Adipocyte (in vitro differentiated cells): ENCODE results near the gene SNTA1.
"Not testable (repeated sequence)": the region's sequence is repeated elsewhere in the genome, so short reads cannot be mapped to it uniquely, and the experiment has no call there.

Experiments
- DNase-seq: peaks from one replicate; pipeline ENCODE4 v3.0.0-alpha.2; 2015; ENCODE audit warnings: low read depth
- H3K27me3 ChIP-seq: replicated peaks from 2 replicates; pipeline ENCODE4 v1.7.0; 2013; ENCODE audit warnings: mild to moderate bottlenecking, low read length, moderate library complexity; ENCODE audit not compliant: control insufficient read depth, insufficient read depth
- H3K36me3 ChIP-seq: 2 replicates; pipeline ENCODE4 v1.7.0; 2013; ENCODE audit warnings: low read length, mild to moderate bottlenecking, moderate library complexity; ENCODE audit not compliant: control insufficient read depth, insufficient read depth, severe bottlenecking
- H3K4me1 ChIP-seq: 2 replicates; pipeline ENCODE4 v1.7.0; 2013; ENCODE audit warnings: mild to moderate bottlenecking, low read length, moderate library complexity; ENCODE audit not compliant: control insufficient read depth, insufficient read depth
- H3K4me3 ChIP-seq: 2 replicates; pipeline ENCODE4 v1.7.0; 2013; ENCODE audit warnings: mild to moderate bottlenecking, low read length, moderate library complexity
- H3K9ac ChIP-seq: 2 replicates; pipeline ENCODE4 v1.7.0; 2013; ENCODE audit warnings: mild to moderate bottlenecking, low read length, moderate library complexity
- H3K9me3 ChIP-seq: 2 replicates; pipeline ENCODE4 v1.7.0; 2013; ENCODE audit warnings: mild to moderate bottlenecking, low read length, moderate library complexity; ENCODE audit not compliant: control insufficient read depth

SNTA1 gene

GRCh38 chr20:33463332-33464101, 20.0 kb upstream of the SNTA1 start:
- no peaks in the 10 kb centered on the region for H3K9me3 ChIP-seq
- peaks cover 3% of the 10 kb centered on the region for H3K27me3 ChIP-seq
- no peaks in the 10 kb centered on the region for H3K36me3 ChIP-seq
- H3K4me3 ChIP-seq, result no peak overlapping the region
- DNase-seq, result no peak
- H3K4me1 ChIP-seq, result no peaks in the 10 kb centered on the region
- H3K9ac ChIP-seq, result no peak overlapping the region

GRCh38 chr20:33460711-33461110, 17.1 kb upstream of the SNTA1 start:
- Histone ChIP-seq H3K9ac (no peak overlapping the region), H3K4me3 (no peak overlapping the region), H3K9me3 (no peaks in the 10 kb centered on the region), H3K36me3 (no peaks in the 10 kb centered on the region), H3K4me1 (no peaks in the 10 kb centered on the region), H3K27me3 (peaks cover 3% of the 10 kb centered on the region)
- DNase-seq, result no peak

GRCh38 chr20:33459599-33459998, 16.0 kb upstream of the SNTA1 start:
- H3K9ac ChIP-seq, result no peak overlapping the region
- no peak for DNase-seq
- H3K4me3 ChIP-seq, result no peak overlapping the region
- H3K9me3 ChIP-seq, result no peaks in the 10 kb centered on the region
- H3K4me1 ChIP-seq, result no peaks in the 10 kb centered on the region
- no peaks in the 10 kb centered on the region for H3K27me3 ChIP-seq
- H3K36me3 ChIP-seq, result no peaks in the 10 kb centered on the region

DNA sequence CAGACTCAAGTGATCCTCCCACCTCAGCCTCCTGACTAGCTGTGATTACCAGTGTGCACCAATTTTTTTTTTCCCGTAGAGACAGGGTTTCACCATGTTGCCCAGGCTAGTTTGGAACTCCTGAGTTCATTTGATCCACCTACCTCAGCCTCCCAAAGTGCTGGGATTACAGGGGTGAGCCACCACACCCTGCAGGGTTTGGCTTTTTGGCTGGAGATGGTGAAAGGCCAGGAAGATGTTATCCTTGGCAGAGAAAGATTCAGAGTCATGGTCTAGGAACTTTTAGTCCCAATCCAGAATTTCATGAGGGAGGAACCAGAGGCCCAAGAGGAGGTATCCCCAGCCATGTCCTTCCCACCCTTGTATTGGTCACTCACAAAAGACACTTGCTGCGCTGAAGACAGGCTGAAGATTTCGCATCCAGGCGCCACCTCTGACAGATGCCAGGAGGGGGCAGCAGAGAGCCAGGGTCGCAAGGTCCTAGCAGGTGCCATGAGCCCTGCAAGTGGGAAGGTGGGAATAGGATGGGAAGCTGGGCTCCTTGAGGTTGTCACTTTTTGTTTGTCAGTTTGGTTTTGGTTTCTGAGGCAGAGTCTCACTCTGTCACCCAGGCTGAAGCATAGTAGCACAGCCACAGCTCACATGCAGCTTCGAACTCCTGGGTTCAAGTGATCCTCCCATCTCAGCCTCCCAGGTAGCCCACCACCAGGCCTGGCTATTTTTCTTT, 13.5 kb upstream of the SNTA1 start:
- H3K4me1 ChIP-seq, H3K9ac ChIP-seq, H3K36me3 ChIP-seq, H3K9me3 ChIP-seq, H3K4me3 ChIP-seq, H3K27me3 ChIP-seq: not testable (repeated sequence)
- peak; percentile 89 for DNase-seq

DNA sequence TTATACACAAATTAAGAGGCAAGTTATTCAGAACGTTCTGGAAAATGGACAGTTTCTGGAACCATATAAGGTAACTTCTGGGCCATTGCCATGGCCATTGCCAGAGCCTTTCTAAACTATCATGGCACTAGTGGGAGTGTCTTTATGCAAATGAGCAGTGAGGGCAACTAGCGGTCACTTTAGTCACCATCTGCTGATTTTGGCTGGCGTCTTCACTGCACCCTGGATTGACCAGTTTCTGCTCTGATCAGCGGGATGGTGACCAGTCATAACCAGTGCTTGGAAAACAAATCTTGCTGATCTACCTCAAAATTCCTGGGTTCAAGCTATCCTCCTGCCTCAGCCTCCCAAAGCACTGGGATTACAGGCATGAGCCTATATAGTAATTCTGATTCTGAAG, 7.3 kb upstream of the SNTA1 start:
- Histone ChIP-seq H3K4me3 (no peak overlapping the region), H3K9me3 (peaks cover 2% of the 10 kb centered on the region), H3K27me3 (no peaks in the 10 kb centered on the region), H3K9ac (no peak overlapping the region), H3K4me1 (peaks cover 3% of the 10 kb centered on the region), H3K36me3 (no peaks in the 10 kb centered on the region)
- no peak for DNase-seq

GRCh38 chr20:33445881-33446625, 2.5 kb upstream of the SNTA1 start:
- H3K4me1 ChIP-seq, result peaks cover 20% of the 10 kb centered on the region
- H3K9ac ChIP-seq, result no peak overlapping the region
- H3K9me3 ChIP-seq, result peaks cover 2% of the 10 kb centered on the region
- no peak overlapping the region for H3K4me3 ChIP-seq
- H3K27me3 ChIP-seq, result no peaks in the 10 kb centered on the region
- no peak for DNase-seq
- H3K36me3 ChIP-seq, result no peaks in the 10 kb centered on the region

GRCh38 chr20:33444797-33445560, 1.4 kb upstream of the SNTA1 start:
- Histone ChIP-seq H3K36me3 (no peaks in the 10 kb centered on the region), H3K4me3 (peak overlapping the region; percentile 79), H3K9ac (peak overlapping the region; percentile 17), H3K9me3 (peaks cover 2% of the 10 kb centered on the region), H3K4me1 (peaks cover 22% of the 10 kb centered on the region), H3K27me3 (no peaks in the 10 kb centered on the region)
- no peak for DNase-seq

- no peaks in the 10 kb centered on the region for H3K9me3 ChIP-seq
- peaks cover 31% of the 10 kb centered on the region for H3K4me1 ChIP-seq
- peaks cover 8% of the 10 kb centered on the region for H3K36me3 ChIP-seq
- no peaks in the 10 kb centered on the region for H3K27me3 ChIP-seq
- peak; percentile 55 for DNase-seq
- peak overlapping the region; percentile 85 for H3K4me3 ChIP-seq
- H3K9ac ChIP-seq, result peak overlapping the region; percentile 89
Observed at GRCh38 chr20:33443006-33443511, 504 bp downstream of the SNTA1 start.

DNA sequence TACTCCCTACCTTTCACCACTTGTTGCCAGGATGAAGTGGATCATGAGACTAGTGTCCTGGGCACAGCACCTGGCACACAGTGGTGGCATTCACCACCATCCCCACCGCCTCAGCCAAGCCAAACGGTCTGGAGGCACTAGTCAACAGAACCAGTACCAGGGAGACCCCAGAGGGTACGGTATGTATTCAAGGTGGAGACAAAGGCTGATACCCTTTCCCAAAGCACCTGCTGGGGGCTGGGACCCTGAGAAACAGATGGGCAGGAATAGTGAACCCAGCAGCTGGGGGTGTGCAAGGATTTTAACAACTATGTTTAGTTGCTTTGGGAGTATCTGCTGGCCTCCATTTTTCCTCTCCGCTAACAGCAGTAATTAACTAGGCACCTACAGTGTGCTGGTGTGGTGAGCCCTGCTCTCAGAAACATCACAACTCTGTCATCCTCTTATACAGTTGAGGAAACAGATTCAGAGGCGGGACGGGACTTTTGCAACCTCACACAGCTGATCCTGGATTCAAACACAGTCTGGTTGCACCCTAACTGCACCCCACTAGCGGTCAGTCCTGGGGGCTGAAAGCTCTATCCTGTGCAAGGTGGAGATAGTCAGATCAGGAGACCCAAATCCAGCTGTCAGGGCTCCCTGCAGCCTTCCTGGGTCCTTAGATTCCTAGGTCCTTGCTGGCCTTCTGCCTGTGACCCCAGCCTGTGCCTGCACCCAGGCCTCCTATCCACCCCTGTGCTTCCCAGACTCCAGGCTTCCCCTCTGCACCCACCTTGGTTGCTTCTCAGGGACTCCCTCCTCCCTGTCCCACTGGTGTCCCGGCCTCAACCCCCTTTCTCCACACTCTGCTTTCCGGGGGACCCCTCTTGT, 1.2 kb downstream of the SNTA1 start:
- H3K27me3 ChIP-seq, result no peaks in the 10 kb centered on the region
- no peaks in the 10 kb centered on the region for H3K9me3 ChIP-seq
- no peak for DNase-seq
- peaks cover 37% of the 10 kb centered on the region for H3K4me1 ChIP-seq
- peaks cover 8% of the 10 kb centered on the region for H3K36me3 ChIP-seq
- peak overlapping the region; percentile 85 for H3K4me3 ChIP-seq
- H3K9ac ChIP-seq, result peak overlapping the region; percentile 89
